ENCODE results near the gene PLD3. TPM values are rescaled to one million over a fixed set of nuclear protein-coding genes. Genes with fewer than 3 reads are reported as not detected.
A peak's percentile ranks its signal among the peaks of the same experiment; 100 is the strongest.

The PLD3 gene
- total and polyA plus RNA-seq, 3 experiments from 2014 or later, result 48.2 to 73.6 (median 53.0) TPM

GRCh38 chr19:40395956-40396355 is 47.5 kb downstream of the PLD3 start:
- POLR2A ChIA-PET, result interaction anchor here (0.6 kb wide), 1 partner anchor 27 kb away, joined by 3 read pairs; no protein-coding TSS in a partner anchor

GRCh38 chr19:40396886-40397567 is 48.5 kb downstream of the PLD3 start:
- CTCF ChIA-PET, result no interaction called here
- no peak for DNase-seq
- Histone ChIP-seq H3K27me3 (ENCODE audit: insufficient read depth, low read length, poor library complexity, severe bottlenecking) (no peaks in the 10 kb centered on the region), H3K4me1 (ENCODE audit: insufficient read depth, low read length) (no peaks in the 10 kb centered on the region), H3K36me3 (ENCODE audit: insufficient read depth, low read length) (no peaks in the 10 kb centered on the region), H3K9me3 (ENCODE audit: low read length) (no peaks in the 10 kb centered on the region), H3K4me3 (ENCODE audit: low read length) (no peak overlapping the region), H3K27ac (ENCODE audit: low read depth, low read length) (no peak overlapping the region)
- H3K27me3 Mint-ChIP-seq, result peaks cover 2 to 5% of the 10 kb centered on the region in 2 donors
- POLR2A ChIA-PET, result no interaction called here
- peaks cover 5 to 10% (median 6%) of the 10 kb centered on the region in 3 donors for H3K4me1 Mint-ChIP-seq
- no peaks in the 10 kb centered on the region for H3K36me3 Mint-ChIP-seq
- H3K9me3 Mint-ChIP-seq, result no peaks in the 10 kb centered on the region
- H3K4me3 Mint-ChIP-seq, result no peak overlapping the region
- H3K27ac Mint-ChIP-seq, result no peak overlapping the region

More at GRCh38 chr19:40395956-40396355, 47.5 kb downstream of the PLD3 start:
- Mint-ChIP-seq H3K27me3 (peaks cover 2 to 5% of the 10 kb centered on the region in 2 donors), H3K4me1 (peaks cover 5 to 10% (median 6%) of the 10 kb centered on the region in 3 donors), H3K4me3 (no peak overlapping the region), H3K9me3 (no peaks in the 10 kb centered on the region), H3K27ac (no peak overlapping the region), H3K36me3 (no peaks in the 10 kb centered on the region)
- H3K4me3 ChIP-seq (ENCODE audit: low read length), result no peak overlapping the region
- no peaks in the 10 kb centered on the region for H3K27me3 ChIP-seq (ENCODE audit: insufficient read depth, low read length, poor library complexity, severe bottlenecking)
- no peak for DNase-seq
- no peaks in the 10 kb centered on the region for H3K4me1 ChIP-seq (ENCODE audit: insufficient read depth, low read length)
- H3K9me3 ChIP-seq (ENCODE audit: low read length), result no peaks in the 10 kb centered on the region
- no peaks in the 10 kb centered on the region for H3K36me3 ChIP-seq (ENCODE audit: insufficient read depth, low read length)
- no peak overlapping the region for H3K27ac ChIP-seq (ENCODE audit: low read depth, low read length)
- CTCF ChIA-PET, result interaction anchor here (1.9 kb wide), 1 partner anchor 69 kb away, joined by 4 read pairs; the partner anchor contains the start of gene BLVRB

- DNase-seq, result no peak
- Histone ChIP-seq H3K4me3 (ENCODE audit: low read length) (no peak overlapping the region), H3K9me3 (ENCODE audit: low read length) (no peaks in the 10 kb centered on the region), H3K27ac (ENCODE audit: low read depth, low read length) (no peak overlapping the region), H3K27me3 (ENCODE audit: insufficient read depth, low read length, poor library complexity, severe bottlenecking) (no peaks in the 10 kb centered on the region), H3K4me1 (ENCODE audit: insufficient read depth, low read length) (no peaks in the 10 kb centered on the region), H3K36me3 (ENCODE audit: insufficient read depth, low read length) (no peaks in the 10 kb centered on the region)
- Mint-ChIP-seq H3K36me3 (no peaks in the 10 kb centered on the region), H3K27ac (no peak overlapping the region), H3K4me1 (peaks cover 5 to 10% (median 6%) of the 10 kb centered on the region in 3 donors), H3K9me3 (no peaks in the 10 kb centered on the region), H3K27me3 (peaks cover 2 to 5% of the 10 kb centered on the region in 2 donors), H3K4me3 (no peak overlapping the region)
- POLR2A ChIA-PET, result no interaction called here
- CTCF ChIA-PET, result no interaction called here
Observed at GRCh38 chr19:40397568-40397906, 49.0 kb downstream of the PLD3 start.

DNA sequence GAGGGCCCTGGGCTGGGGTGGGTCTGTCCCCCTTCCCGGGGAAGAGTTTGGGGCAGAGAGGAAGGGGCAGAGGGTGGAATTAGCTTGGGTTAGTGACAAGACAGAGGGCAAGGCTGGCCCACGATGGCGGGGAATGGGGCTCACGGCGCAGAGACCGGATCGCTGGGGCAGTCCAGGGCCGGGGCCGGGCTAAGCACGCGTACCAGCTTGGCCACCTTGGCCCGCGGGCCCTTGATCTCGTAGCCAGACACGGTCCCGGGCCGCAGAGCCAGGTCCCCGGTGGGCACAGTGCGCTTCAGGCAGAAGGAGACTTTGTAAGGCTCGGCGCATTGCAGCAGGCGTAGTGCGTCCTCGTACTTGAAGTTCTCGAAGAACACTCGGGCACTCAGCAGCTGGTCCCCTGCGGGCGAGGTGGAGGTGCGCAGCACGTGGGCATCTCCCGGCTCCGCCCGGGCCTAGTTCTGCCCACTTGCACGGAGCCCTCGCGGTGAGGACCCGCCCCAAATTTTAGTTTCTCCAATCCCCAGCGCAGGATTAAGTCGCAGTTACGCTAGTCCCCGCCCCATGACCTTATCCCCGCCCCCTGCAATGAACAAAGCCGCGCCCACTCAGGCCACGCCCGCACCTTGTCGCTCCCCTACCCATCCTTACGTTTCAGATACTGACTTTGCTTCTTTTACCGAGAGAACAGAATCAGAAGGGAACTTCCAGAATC is 50.1 kb downstream of the PLD3 start:
- peak overlapping the region in 1 of 8 donors; percentile 48 for H3K27ac Mint-ChIP-seq
- Histone ChIP-seq H3K4me3 (ENCODE audit: low read length) (no peak overlapping the region), H3K4me1 (ENCODE audit: insufficient read depth, low read length) (peaks cover 5% of the 10 kb centered on the region), H3K36me3 (ENCODE audit: insufficient read depth, low read length) (no peaks in the 10 kb centered on the region), H3K27me3 (ENCODE audit: insufficient read depth, low read length, poor library complexity, severe bottlenecking) (no peaks in the 10 kb centered on the region), H3K9me3 (ENCODE audit: low read length) (no peaks in the 10 kb centered on the region), H3K27ac (ENCODE audit: low read depth, low read length) (no peak overlapping the region)
- no peaks in the 10 kb centered on the region for H3K9me3 Mint-ChIP-seq
- no peaks in the 10 kb centered on the region for H3K36me3 Mint-ChIP-seq
- POLR2A ChIA-PET, result no interaction called here
- peak overlapping the region in 3 of 7 donors; percentile 5 to 16 (median 5) for H3K4me3 Mint-ChIP-seq
- CTCF ChIA-PET, result interaction anchor here (0.6 kb wide), 1 partner anchor 39 kb away, joined by 3 read pairs; no protein-coding TSS in a partner anchor
- peak; percentile 20 to 58 (median 45) for DNase-seq
- H3K4me1 Mint-ChIP-seq, result peaks cover 11 to 13% (median 13%) of the 10 kb centered on the region in 3 donors
- H3K27me3 Mint-ChIP-seq, result peaks cover 2 to 5% of the 10 kb centered on the region in 2 donors

- peaks cover 0 to 2% (median 0%) of the 10 kb centered on the region in 5 donors for H3K9me3 Mint-ChIP-seq
- H3K4me1 ChIP-seq (ENCODE audit: insufficient read depth, low read length), result peaks cover 5% of the 10 kb centered on the region
- H3K4me3 Mint-ChIP-seq, result peak overlapping the region in 1 of 7 donors; percentile 16
- no peak overlapping the region for H3K27ac ChIP-seq (ENCODE audit: low read depth, low read length)
- H3K4me3 ChIP-seq (ENCODE audit: low read length), result no peak overlapping the region
- no peak for DNase-seq
- H3K36me3 ChIP-seq (ENCODE audit: insufficient read depth, low read length), result no peaks in the 10 kb centered on the region
- H3K27me3 Mint-ChIP-seq, result peaks cover 2 to 5% of the 10 kb centered on the region in 2 donors
- no peaks in the 10 kb centered on the region for H3K9me3 ChIP-seq (ENCODE audit: low read length)
- H3K27ac Mint-ChIP-seq, result no peak overlapping the region
- no peaks in the 10 kb centered on the region for H3K27me3 ChIP-seq (ENCODE audit: insufficient read depth, low read length, poor library complexity, severe bottlenecking)
- ChIA-PET CTCF (no interaction called here), POLR2A (no interaction called here)
- H3K4me1 Mint-ChIP-seq, result peaks cover 15 to 25% (median 18%) of the 10 kb centered on the region in 3 donors
- H3K36me3 Mint-ChIP-seq, result peaks cover 0 to 1% (median 1%) of the 10 kb centered on the region in 3 donors
Observed at GRCh38 chr19:40400559-40400958, 52.1 kb downstream of the PLD3 start.

GRCh38 chr19:40403262-40403984 is 54.9 kb downstream of the PLD3 start:
- peak overlapping the region; percentile 80 for H3K4me3 ChIP-seq (ENCODE audit: low read length)
- Mint-ChIP-seq H3K27ac (peak overlapping the region; percentile 8 to 93 (median 91)), H3K36me3 (peaks cover 0 to 1% (median 1%) of the 10 kb centered on the region in 3 donors), H3K4me1 (peaks cover 15 to 25% (median 25%) of the 10 kb centered on the region in 3 donors), H3K27me3 (peaks cover 2 to 5% of the 10 kb centered on the region in 2 donors), H3K4me3 (peak overlapping the region; percentile 78 to 99 (median 95)), H3K9me3 (peaks cover 0 to 2% (median 0%) of the 10 kb centered on the region in 5 donors)
- CTCF ChIA-PET, result interaction anchor here (2.1 to 3.2 kb wide), 2 partner anchors 17 to 61 kb away, joined by 6 to 18 read pairs; partner anchors contain the start of gene BLVRB
- H3K27ac ChIP-seq (ENCODE audit: low read depth, low read length), result peak overlapping the region; percentile 65
- POLR2A ChIA-PET, result interaction anchor here (1.1 to 2.4 kb wide), 3 partner anchors 17 to 202 kb away, joined by 3 to 7 read pairs (median 7); partner anchors contain the start of gene BLVRB
- H3K36me3 ChIP-seq (ENCODE audit: insufficient read depth, low read length), result no peaks in the 10 kb centered on the region
- peaks cover 5% of the 10 kb centered on the region for H3K4me1 ChIP-seq (ENCODE audit: insufficient read depth, low read length)
- DNase-seq, result peak; percentile 64 to 82 (median 77)
- H3K27me3 ChIP-seq (ENCODE audit: insufficient read depth, low read length, poor library complexity, severe bottlenecking), result no peaks in the 10 kb centered on the region
- no peaks in the 10 kb centered on the region for H3K9me3 ChIP-seq (ENCODE audit: low read length)

- Mint-ChIP-seq H3K4me3 (no peak overlapping the region), H3K27me3 (peaks cover 0 to 2% of the 10 kb centered on the region in 2 donors), H3K9me3 (peaks cover 0 to 2% (median 0%) of the 10 kb centered on the region in 5 donors), H3K36me3 (peaks cover 0 to 1% (median 1%) of the 10 kb centered on the region in 3 donors), H3K27ac (peak overlapping the region in 1 of 8 donors; percentile 51), H3K4me1 (peaks cover 5 to 20% (median 18%) of the 10 kb centered on the region in 3 donors)
- Histone ChIP-seq H3K27me3 (ENCODE audit: insufficient read depth, low read length, poor library complexity, severe bottlenecking) (no peaks in the 10 kb centered on the region), H3K4me1 (ENCODE audit: insufficient read depth, low read length) (peaks cover 5% of the 10 kb centered on the region), H3K27ac (ENCODE audit: low read depth, low read length) (no peak overlapping the region), H3K36me3 (ENCODE audit: insufficient read depth, low read length) (no peaks in the 10 kb centered on the region), H3K9me3 (ENCODE audit: low read length) (no peaks in the 10 kb centered on the region), H3K4me3 (ENCODE audit: low read length) (no peak overlapping the region)
- no peak for DNase-seq
- CTCF ChIA-PET, result interaction anchor here (1.4 to 2.1 kb wide), 2 partner anchors 13 to 15 kb away, joined by 5 to 10 read pairs; no protein-coding TSS in a partner anchor
- POLR2A ChIA-PET, result no interaction called here
Observed at GRCh38 chr19:40407714-40408597, 59.5 kb downstream of the PLD3 start.

Data from CD8-positive, alpha-beta memory T cell (primary cell).